K562 (cell line): ENCODE data around the gene EPHB6. TPM values are rescaled to one million over a fixed set of nuclear protein-coding genes. Genes with fewer than 3 reads are reported as not detected.

Experiments
- CBX2 ChIP-seq: fragments of 200-600 bp; sonication (generic); IDR thresholded peaks from one replicate; pipeline ENCODE4 v1.6.1; 2012; ENCODE audit warnings: mild to moderate bottlenecking, low read length, inconsistent platforms; ENCODE audit not compliant: insufficient read depth, poor library complexity, severe bottlenecking
- FOXP4 ChIP-seq: sonication (generic); formaldehyde crosslinking; IDR thresholded peaks from 2 replicates; pipeline ENCODE4 v1.8.0; 2022; ENCODE audit warnings: mild to moderate bottlenecking, missing genetic modification reagents, borderline replicate concordance
- HDAC6 ChIP-seq: IDR thresholded peaks from 2 replicates; pipeline ENCODE4 v1.6.1; 2012; ENCODE audit warnings: low read depth, mild to moderate bottlenecking, control low read depth, inconsistent platforms, low read length, moderate library complexity
- HMG20B ChIP-seq: fragments of 250-450 bp; sonication (Bioruptor Pico); IDR thresholded peaks from 2 replicates; pipeline ENCODE4 v1.5.0; 2021; ENCODE audit warnings: mild to moderate bottlenecking
- IRF2 ChIP-seq: sonication (generic); formaldehyde crosslinking; IDR thresholded peaks from 2 replicates; pipeline ENCODE4 v1.8.1; 2022; ENCODE audit warnings: mild to moderate bottlenecking, missing genetic modification reagents
- NCOA6 ChIP-seq: fragments of 450-650 bp; IDR thresholded peaks from 2 replicates; pipeline ENCODE4 v1.6.1; 2017; ENCODE audit warnings: mild to moderate bottlenecking
- NKRF ChIP-seq: fragments of 450-650 bp; IDR thresholded peaks from 2 replicates; pipeline ENCODE4 v1.6.1; 2016; ENCODE audit warnings: borderline replicate concordance
- NR1H2 ChIP-seq: sonication (generic); formaldehyde crosslinking; IDR thresholded peaks from 2 replicates; pipeline ENCODE4 v1.4.0; 2020; ENCODE audit warnings: mild to moderate bottlenecking, missing genetic modification reagents
- RFX7 ChIP-seq: fragments of 250-450 bp; sonication (Bioruptor Pico); IDR thresholded peaks from 2 replicates; pipeline ENCODE4 v1.5.1; 2021; ENCODE audit warnings: mild to moderate bottlenecking
- ZNF316 ChIP-seq: fragments of 450-650 bp; IDR thresholded peaks from 2 replicates; pipeline ENCODE4 v1.6.1; 2016
- ZSCAN32 ChIP-seq: fragments of 450-650 bp; formaldehyde crosslinking; IDR thresholded peaks from 2 replicates; pipeline ENCODE4 v1.4.0; 2020; ENCODE audit warnings: mild to moderate bottlenecking, moderate library complexity
- polyA plus RNA-seq, 8 experiments: library from polyadenylated mRNA; depleted of rRNA in 4 of 8; stranded (reverse) in 5 of 8; unstranded in 3 of 8; fragments of >200 nt; fragmentation: Nextera tagmentation in 2 of 8; fragmentation: Illumina TruSeq in 1 of 8; extraction: Ambion mirVana in 2 of 8; extraction: Trizol in 1 of 8; gene quantifications; 2 replicates each; pipeline versions ENCODE4 v1.2.1 to v1.2.3, GENCODE V29; 2011 to 2014; ENCODE audit warnings: inconsistent platforms in 1 of 8, missing spikeins in 1 of 8
- total RNA-seq, 7 experiments: library from RNA; depleted of rRNA in 6 of 7; stranded (reverse); fragments of >200 nt in 6 of 7; fragmentation: Illumina TruSeq in 2 of 7; extraction: Trizol in 2 of 7; gene quantifications; 2 replicates each; pipeline versions ENCODE4 v1.2.1 to v1.2.3, GENCODE V29; 2011 to 2021; ENCODE audit warnings: low replicate concordance in 1 of 7
- TF ChIP-seq, protein P1 (sequence below), 2 experiments: fragments of 450-650 bp; formaldehyde crosslinking in 1 of 2; IDR thresholded peaks; 2 replicates each; pipeline versions ENCODE4 v1.4.0 to v1.6.1; 2014 to 2020; ENCODE audit warnings: mild to moderate bottlenecking in 2 of 2, borderline replicate concordance in 1 of 2, low read depth in 1 of 2
- TF ChIP-seq, protein P2 (sequence below): IDR thresholded peaks from 2 replicates; pipeline ENCODE4 v1.6.1; 2016; ENCODE audit warnings: missing genetic modification characterization, missing compliant biosample characterization

EPHB6 gene
- total and polyA plus RNA-seq, 9 of the 15 experiments (the other 6 are each of a cell fraction or from before 2014, with no cell fraction given) = 1.4 to 123 (median 7.6) TPM

DNA sequence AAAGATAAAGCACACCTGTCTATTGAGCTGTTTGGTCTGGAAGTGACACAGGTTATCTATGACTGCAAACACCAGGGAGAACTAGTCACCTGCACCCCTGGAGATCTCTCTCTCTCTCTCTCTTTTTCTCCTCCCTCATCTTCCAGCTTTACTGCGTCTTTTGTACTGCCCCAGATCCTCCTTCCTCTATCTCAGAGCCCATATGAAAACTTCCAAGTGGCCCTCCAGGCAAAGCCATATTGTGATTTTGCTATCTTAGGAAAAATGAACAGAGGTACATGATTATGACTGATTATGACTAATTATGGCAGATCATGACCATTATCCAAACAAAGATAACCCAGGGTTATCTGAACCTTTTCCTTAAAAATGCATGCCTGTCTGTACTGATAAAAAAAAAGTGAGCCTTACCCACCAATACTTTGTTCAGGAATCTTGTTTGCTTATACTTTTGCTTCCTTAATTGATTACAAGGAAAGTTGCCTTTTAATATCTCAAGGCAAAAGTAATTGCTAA, 12.6 kb upstream of the EPHB6 start (continued):
- TF ChIP-seq, protein P1, sequence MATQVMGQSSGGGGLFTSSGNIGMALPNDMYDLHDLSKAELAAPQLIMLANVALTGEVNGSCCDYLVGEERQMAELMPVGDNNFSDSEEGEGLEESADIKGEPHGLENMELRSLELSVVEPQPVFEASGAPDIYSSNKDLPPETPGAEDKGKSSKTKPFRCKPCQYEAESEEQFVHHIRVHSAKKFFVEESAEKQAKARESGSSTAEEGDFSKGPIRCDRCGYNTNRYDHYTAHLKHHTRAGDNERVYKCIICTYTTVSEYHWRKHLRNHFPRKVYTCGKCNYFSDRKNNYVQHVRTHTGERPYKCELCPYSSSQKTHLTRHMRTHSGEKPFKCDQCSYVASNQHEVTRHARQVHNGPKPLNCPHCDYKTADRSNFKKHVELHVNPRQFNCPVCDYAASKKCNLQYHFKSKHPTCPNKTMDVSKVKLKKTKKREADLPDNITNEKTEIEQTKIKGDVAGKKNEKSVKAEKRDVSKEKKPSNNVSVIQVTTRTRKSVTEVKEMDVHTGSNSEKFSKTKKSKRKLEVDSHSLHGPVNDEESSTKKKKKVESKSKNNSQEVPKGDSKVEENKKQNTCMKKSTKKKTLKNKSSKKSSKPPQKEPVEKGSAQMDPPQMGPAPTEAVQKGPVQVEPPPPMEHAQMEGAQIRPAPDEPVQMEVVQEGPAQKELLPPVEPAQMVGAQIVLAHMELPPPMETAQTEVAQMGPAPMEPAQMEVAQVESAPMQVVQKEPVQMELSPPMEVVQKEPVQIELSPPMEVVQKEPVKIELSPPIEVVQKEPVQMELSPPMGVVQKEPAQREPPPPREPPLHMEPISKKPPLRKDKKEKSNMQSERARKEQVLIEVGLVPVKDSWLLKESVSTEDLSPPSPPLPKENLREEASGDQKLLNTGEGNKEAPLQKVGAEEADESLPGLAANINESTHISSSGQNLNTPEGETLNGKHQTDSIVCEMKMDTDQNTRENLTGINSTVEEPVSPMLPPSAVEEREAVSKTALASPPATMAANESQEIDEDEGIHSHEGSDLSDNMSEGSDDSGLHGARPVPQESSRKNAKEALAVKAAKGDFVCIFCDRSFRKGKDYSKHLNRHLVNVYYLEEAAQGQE (IDR thresholded peaks at IDR 0.05; ENCODE audit: borderline replicate concordance) = no peak
- TF ChIP-seq, protein P1 (CRISPR knock-in tag; IDR thresholded peaks at IDR 0.05; ENCODE audit: low read depth) = no peak
- TF ChIP-seq HMG20B (CRISPR knock-in tag) (no peak), NCOA6 (no peak), FOXP4 (no peak), NKRF (no peak), ZSCAN32 (CRISPR knock-in tag) (no peak), RFX7 (no peak), NR1H2 (no peak), CBX2 (no peak), HDAC6 (no peak), ZNF316 (no peak), IRF2 (CRISPR knock-in tag) (no peak)
- TF ChIP-seq, protein P2, sequence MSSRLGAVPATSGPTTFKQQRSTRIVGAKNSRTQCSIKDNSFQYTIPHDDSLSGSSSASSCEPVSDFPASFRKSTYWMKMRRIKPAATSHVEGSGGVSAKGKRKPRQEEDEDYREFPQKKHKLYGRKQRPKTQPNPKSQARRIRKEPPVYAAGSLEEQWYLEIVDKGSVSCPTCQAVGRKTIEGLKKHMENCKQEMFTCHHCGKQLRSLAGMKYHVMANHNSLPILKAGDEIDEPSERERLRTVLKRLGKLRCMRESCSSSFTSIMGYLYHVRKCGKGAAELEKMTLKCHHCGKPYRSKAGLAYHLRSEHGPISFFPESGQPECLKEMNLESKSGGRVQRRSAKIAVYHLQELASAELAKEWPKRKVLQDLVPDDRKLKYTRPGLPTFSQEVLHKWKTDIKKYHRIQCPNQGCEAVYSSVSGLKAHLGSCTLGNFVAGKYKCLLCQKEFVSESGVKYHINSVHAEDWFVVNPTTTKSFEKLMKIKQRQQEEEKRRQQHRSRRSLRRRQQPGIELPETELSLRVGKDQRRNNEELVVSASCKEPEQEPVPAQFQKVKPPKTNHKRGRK (tag) = no peak
